IPS-18a (cell line): ENCODE results near the gene SC5D.

ENCODE experiments used
- H3K27ac ChIP-seq: one replicate; pipeline ENCODE4 v1.5.1; 2013; ENCODE audit warnings: low read length
- H3K27me3 ChIP-seq: one replicate; pipeline ENCODE4 v1.6.1; 2013; ENCODE audit warnings: mild to moderate bottlenecking, low read length; ENCODE audit not compliant: control insufficient read depth, insufficient read depth
- H3K36me3 ChIP-seq: one replicate; pipeline ENCODE4 v1.6.1; 2013; ENCODE audit warnings: low read depth, low read length; ENCODE audit not compliant: control insufficient read depth
- H3K4me1 ChIP-seq: one replicate; pipeline ENCODE4 v1.6.1; 2013; ENCODE audit warnings: low read depth, low read length; ENCODE audit not compliant: control insufficient read depth
- H3K4me3 ChIP-seq: one replicate; pipeline ENCODE4 v1.5.1; 2013; ENCODE audit warnings: low read length
- H3K9ac ChIP-seq: one replicate; pipeline ENCODE4 v1.6.1; 2013; ENCODE audit warnings: mild to moderate bottlenecking, low read length, moderate library complexity
- H3K9me3 ChIP-seq: one replicate; pipeline ENCODE4 v1.6.1; 2013; ENCODE audit warnings: low read depth, low read length; ENCODE audit not compliant: control insufficient read depth

SC5D gene

GRCh38 chr11:121257976-121258375 is 34.6 kb upstream of the SC5D start:
- Histone ChIP-seq H3K4me1 (peaks cover 7% of the 10 kb centered on the region), H3K27ac (no peak overlapping the region), H3K36me3 (no peaks in the 10 kb centered on the region), H3K27me3 (no peaks in the 10 kb centered on the region), H3K9ac (no peak overlapping the region), H3K4me3 (no peak overlapping the region), H3K9me3 (no peaks in the 10 kb centered on the region)

GRCh38 chr11:121265586-121265985 is 27.0 kb upstream of the SC5D start:
- H3K27me3 ChIP-seq, result no peaks in the 10 kb centered on the region
- peaks cover 5% of the 10 kb centered on the region for H3K4me1 ChIP-seq
- no peak overlapping the region for H3K9ac ChIP-seq
- no peak overlapping the region for H3K4me3 ChIP-seq
- no peak overlapping the region for H3K27ac ChIP-seq
- H3K9me3 ChIP-seq, result no peaks in the 10 kb centered on the region
- H3K36me3 ChIP-seq, result no peaks in the 10 kb centered on the region

GRCh38 chr11:121268581-121268980 is 24.0 kb upstream of the SC5D start:
- Histone ChIP-seq H3K9ac (no peak overlapping the region), H3K4me1 (peaks cover 5% of the 10 kb centered on the region), H3K9me3 (no peaks in the 10 kb centered on the region), H3K36me3 (no peaks in the 10 kb centered on the region), H3K4me3 (no peak overlapping the region), H3K27me3 (no peaks in the 10 kb centered on the region), H3K27ac (no peak overlapping the region)

- no peaks in the 10 kb centered on the region for H3K27me3 ChIP-seq
Observed at GRCh38 chr11:121270001-121270678, 22.4 kb upstream of the SC5D start.

GRCh38 chr11:121274332-121274991 is 18.1 kb upstream of the SC5D start:
- Histone ChIP-seq H3K27me3 (no peaks in the 10 kb centered on the region), H3K36me3 (no peaks in the 10 kb centered on the region), H3K4me3 (no peak overlapping the region), H3K9me3 (no peaks in the 10 kb centered on the region), H3K27ac (no peak overlapping the region), H3K4me1 (no peaks in the 10 kb centered on the region), H3K9ac (no peak overlapping the region)

More at GRCh38 chr11:121270001-121270678, 22.4 kb upstream of the SC5D start:
- Histone ChIP-seq H3K9me3 (no peaks in the 10 kb centered on the region), H3K4me1 (peaks cover 5% of the 10 kb centered on the region), H3K27ac (no peak overlapping the region), H3K9ac (no peak overlapping the region), H3K4me3 (no peak overlapping the region), H3K36me3 (no peaks in the 10 kb centered on the region)

GRCh38 chr11:121281698-121282097 is 10.9 kb upstream of the SC5D start:
- Histone ChIP-seq H3K27me3 (no peaks in the 10 kb centered on the region), H3K9ac (no peak overlapping the region), H3K9me3 (no peaks in the 10 kb centered on the region), H3K4me3 (no peak overlapping the region), H3K36me3 (no peaks in the 10 kb centered on the region), H3K4me1 (no peaks in the 10 kb centered on the region), H3K27ac (no peak overlapping the region)

GRCh38 chr11:121282386-121282785 is 10.2 kb upstream of the SC5D start:
- H3K9me3 ChIP-seq, result no peaks in the 10 kb centered on the region
- H3K27ac ChIP-seq, result no peak overlapping the region
- H3K4me1 ChIP-seq, result no peaks in the 10 kb centered on the region
- H3K27me3 ChIP-seq, result no peaks in the 10 kb centered on the region
- H3K36me3 ChIP-seq, result no peaks in the 10 kb centered on the region
- no peak overlapping the region for H3K9ac ChIP-seq
- no peak overlapping the region for H3K4me3 ChIP-seq

- Histone ChIP-seq H3K4me3 (no peak overlapping the region), H3K27ac (no peak overlapping the region), H3K9me3 (no peaks in the 10 kb centered on the region), H3K4me1 (no peaks in the 10 kb centered on the region), H3K27me3 (no peaks in the 10 kb centered on the region), H3K9ac (no peak overlapping the region), H3K36me3 (no peaks in the 10 kb centered on the region)
Observed at GRCh38 chr11:121282886-121283502, 9.6 kb upstream of the SC5D start.

- Histone ChIP-seq H3K27me3 (no peaks in the 10 kb centered on the region), H3K4me3 (no peak overlapping the region), H3K9ac (no peak overlapping the region), H3K4me1 (peaks cover 30% of the 10 kb centered on the region), H3K27ac (no peak overlapping the region), H3K9me3 (no peaks in the 10 kb centered on the region), H3K36me3 (peaks cover 2% of the 10 kb centered on the region)
Observed at GRCh38 chr11:121291319-121291718, 1.3 kb upstream of the SC5D start.

GRCh38 chr11:121291896-121292494 is 576 bp upstream of the SC5D start:
- H3K9ac ChIP-seq, result peak overlapping the region; percentile 65
- H3K36me3 ChIP-seq, result peaks cover 2% of the 10 kb centered on the region
- H3K27me3 ChIP-seq, result no peaks in the 10 kb centered on the region
- H3K27ac ChIP-seq, result peak overlapping the region; percentile 69
- peaks cover 37% of the 10 kb centered on the region for H3K4me1 ChIP-seq
- H3K9me3 ChIP-seq, result no peaks in the 10 kb centered on the region
- peak overlapping the region; percentile 97 for H3K4me3 ChIP-seq

- H3K36me3 ChIP-seq, result peaks cover 2% of the 10 kb centered on the region
- H3K9me3 ChIP-seq, result no peaks in the 10 kb centered on the region
- no peaks in the 10 kb centered on the region for H3K27me3 ChIP-seq
- H3K4me1 ChIP-seq, result peaks cover 48% of the 10 kb centered on the region
- H3K9ac ChIP-seq, result peak overlapping the region; percentile 87
- H3K4me3 ChIP-seq, result peak overlapping the region; percentile 97
- peak overlapping the region; percentile 56 for H3K27ac ChIP-seq
Observed at GRCh38 chr11:121293288-121293594, 670 bp downstream of the SC5D start.
